ENCODE results near the gene LHX2. TPM values are rescaled to one million over a fixed set of nuclear protein-coding genes. Genes with fewer than 3 reads are reported as not detected.

LHX2 gene
- total RNA-seq, 1 experiment from 2014 or later = not detected

DNA sequence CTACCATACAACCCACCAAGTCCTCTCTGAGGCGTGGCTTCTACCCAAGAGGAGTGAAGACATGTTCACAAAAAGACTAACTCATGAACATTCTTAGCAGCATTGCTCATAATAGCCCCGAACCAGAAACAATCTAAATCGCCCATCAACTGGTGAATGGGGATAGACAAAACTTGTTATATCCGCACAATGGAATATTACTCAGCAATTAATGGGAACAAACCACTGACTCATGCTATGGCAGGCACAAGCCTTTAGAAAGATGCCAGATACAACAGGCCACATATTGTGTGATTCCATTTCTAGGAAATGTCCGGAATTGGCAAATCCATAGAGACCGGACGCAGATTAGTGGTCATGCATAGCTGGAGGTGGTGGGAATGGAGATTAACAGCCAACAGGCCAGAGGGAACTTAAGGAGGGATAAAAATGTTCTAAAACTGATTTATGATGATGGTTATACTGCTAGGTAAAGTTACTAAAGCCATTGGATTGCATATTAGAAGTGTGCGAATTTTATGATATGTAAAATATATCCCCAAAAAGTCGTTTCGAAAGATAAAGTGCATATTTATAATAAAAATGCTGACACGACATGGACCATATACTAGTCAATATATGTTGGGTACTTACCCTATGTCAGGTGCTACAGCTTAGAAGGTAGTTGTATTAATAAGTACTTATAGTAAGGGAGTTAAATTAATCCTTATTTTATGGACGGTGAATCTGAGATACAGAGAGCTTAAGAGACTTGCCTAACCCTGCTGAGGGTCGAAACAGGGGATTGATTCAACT is 55.4 kb downstream of the LHX2 start:
- H3K27me3 ChIP-seq (ENCODE audit: low read length) = no peaks in the 10 kb centered on the region
- no peak overlapping the region for H3K27ac ChIP-seq (ENCODE audit: low read length)
- no peak overlapping the region for H3K4me3 ChIP-seq (ENCODE audit: low read length)
- H3K4me2 ChIP-seq (ENCODE audit: low read depth, low read length, poor library complexity, severe bottlenecking) = no peak overlapping the region
- no peaks in the 10 kb centered on the region for H3K9me2 ChIP-seq (replicated peaks; ENCODE audit: insufficient read depth, low read length)
- H3K9ac ChIP-seq (ENCODE audit: low read length) = no peak overlapping the region
- H3K36me3 ChIP-seq (ENCODE audit: insufficient read depth, low read length) = no peaks in the 10 kb centered on the region
- DNase-seq = no peak
- no peaks in the 10 kb centered on the region for H3K4me1 ChIP-seq (ENCODE audit: low read length)
- H4K20me1 ChIP-seq (ENCODE audit: insufficient read depth, low read depth, low read length) = no peaks in the 10 kb centered on the region
- no peaks in the 10 kb centered on the region for H3K79me2 ChIP-seq (ENCODE audit: low read length)
- no peaks in the 10 kb centered on the region for H3K9me3 ChIP-seq (ENCODE audit: low read length)
- H2AFZ ChIP-seq (ENCODE audit: low read length) = no peak overlapping the region

DNA sequence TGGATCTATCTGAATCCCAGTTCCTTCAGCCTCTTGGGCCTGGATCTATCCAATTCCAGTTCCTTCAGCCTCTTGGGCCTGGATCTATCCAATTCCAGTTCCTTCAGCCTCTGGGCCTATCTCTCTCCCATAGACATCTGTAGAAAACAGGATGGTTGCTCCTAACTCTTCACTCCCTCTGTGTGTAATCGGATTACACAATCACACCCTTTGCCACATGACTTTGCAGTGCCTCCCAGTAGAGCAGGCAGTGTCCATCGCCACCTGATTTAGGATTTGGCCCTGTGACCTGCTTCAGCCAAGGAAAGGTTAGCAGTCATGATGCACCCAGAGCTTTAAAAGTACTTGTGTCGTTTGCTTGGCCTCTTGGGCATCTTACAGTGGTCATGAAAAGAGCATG is 56.7 kb downstream of the LHX2 start:
- H3K9me2 ChIP-seq (replicated peaks; ENCODE audit: insufficient read depth, low read length) = no peaks in the 10 kb centered on the region
- no peak overlapping the region for H3K27ac ChIP-seq (ENCODE audit: low read length)
- no peaks in the 10 kb centered on the region for H4K20me1 ChIP-seq (ENCODE audit: insufficient read depth, low read depth, low read length)
- no peaks in the 10 kb centered on the region for H3K27me3 ChIP-seq (ENCODE audit: low read length)
- no peaks in the 10 kb centered on the region for H3K36me3 ChIP-seq (ENCODE audit: insufficient read depth, low read length)
- H3K4me2 ChIP-seq (ENCODE audit: low read depth, low read length, poor library complexity, severe bottlenecking) = no peak overlapping the region
- no peaks in the 10 kb centered on the region for H3K79me2 ChIP-seq (ENCODE audit: low read length)
- H3K9ac ChIP-seq (ENCODE audit: low read length) = no peak overlapping the region
- no peaks in the 10 kb centered on the region for H3K9me3 ChIP-seq (ENCODE audit: low read length)
- H3K4me3 ChIP-seq (ENCODE audit: low read length) = no peak overlapping the region
- no peak overlapping the region for H2AFZ ChIP-seq (ENCODE audit: low read length)
- no peaks in the 10 kb centered on the region for H3K4me1 ChIP-seq (ENCODE audit: low read length)
- DNase-seq = no peak

DNA sequence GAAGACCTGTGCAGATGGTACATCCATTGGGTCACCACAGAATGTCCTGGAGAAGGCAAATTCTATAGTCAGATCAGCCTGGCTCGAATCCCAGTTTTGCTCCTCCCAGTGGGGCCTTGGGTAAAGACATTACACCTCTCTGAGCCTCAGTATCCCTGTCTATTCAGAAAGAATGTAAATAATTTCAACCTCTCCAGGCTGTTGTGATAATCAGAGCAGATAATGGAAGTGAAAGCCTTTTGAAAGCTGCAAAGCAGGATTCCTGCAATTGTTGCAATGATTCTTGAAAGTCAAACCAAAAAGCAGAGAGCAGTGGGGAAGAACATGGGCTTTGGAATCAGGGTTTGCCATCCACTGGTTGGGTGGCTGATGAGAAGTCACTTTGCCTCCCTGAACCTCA is 63.2 kb downstream of the LHX2 start:
- no peak for DNase-seq
- Histone ChIP-seq H3K4me2 (ENCODE audit: low read depth, low read length, poor library complexity, severe bottlenecking) (no peak overlapping the region), H2AFZ (ENCODE audit: low read length) (no peak overlapping the region), H3K27me3 (ENCODE audit: low read length) (no peaks in the 10 kb centered on the region), H3K9me3 (ENCODE audit: low read length) (no peaks in the 10 kb centered on the region), H3K4me3 (ENCODE audit: low read length) (no peak overlapping the region), H3K36me3 (ENCODE audit: insufficient read depth, low read length) (no peaks in the 10 kb centered on the region), H3K79me2 (ENCODE audit: low read length) (no peaks in the 10 kb centered on the region), H3K9me2 (replicated peaks; ENCODE audit: insufficient read depth, low read length) (no peaks in the 10 kb centered on the region), H3K4me1 (ENCODE audit: low read length) (no peaks in the 10 kb centered on the region), H3K9ac (ENCODE audit: low read length) (no peak overlapping the region), H4K20me1 (ENCODE audit: insufficient read depth, low read depth, low read length) (no peaks in the 10 kb centered on the region), H3K27ac (ENCODE audit: low read length) (no peak overlapping the region)

DNA sequence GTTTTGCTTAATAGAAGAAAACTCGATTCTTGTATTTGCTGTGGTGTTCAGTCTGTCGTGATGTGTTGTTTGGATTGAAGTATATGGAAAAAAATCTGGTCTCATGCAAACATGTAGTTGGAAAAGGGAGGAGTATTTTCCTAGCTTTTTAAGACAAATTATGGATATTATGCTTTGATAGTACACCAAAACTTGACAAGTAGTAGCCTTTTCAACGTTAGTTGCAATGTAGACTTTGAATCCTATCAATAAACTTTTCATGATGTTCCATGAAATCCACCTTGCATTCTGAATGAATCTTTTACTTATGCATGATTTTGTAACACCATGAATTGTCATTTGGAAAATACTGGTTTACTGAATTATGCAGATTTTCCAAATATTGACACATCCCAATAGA is 64.2 kb downstream of the LHX2 start:
- H2AFZ ChIP-seq (ENCODE audit: low read length) = no peak overlapping the region
- no peak overlapping the region for H3K9ac ChIP-seq (ENCODE audit: low read length)
- H4K20me1 ChIP-seq (ENCODE audit: insufficient read depth, low read depth, low read length) = no peaks in the 10 kb centered on the region
- H3K4me2 ChIP-seq (ENCODE audit: low read depth, low read length, poor library complexity, severe bottlenecking) = no peak overlapping the region
- DNase-seq = no peak
- no peaks in the 10 kb centered on the region for H3K36me3 ChIP-seq (ENCODE audit: insufficient read depth, low read length)
- H3K9me3 ChIP-seq (ENCODE audit: low read length) = no peaks in the 10 kb centered on the region
- H3K79me2 ChIP-seq (ENCODE audit: low read length) = no peaks in the 10 kb centered on the region
- no peaks in the 10 kb centered on the region for H3K27me3 ChIP-seq (ENCODE audit: low read length)
- H3K4me1 ChIP-seq (ENCODE audit: low read length) = no peaks in the 10 kb centered on the region
- no peak overlapping the region for H3K27ac ChIP-seq (ENCODE audit: low read length)
- no peaks in the 10 kb centered on the region for H3K9me2 ChIP-seq (replicated peaks; ENCODE audit: insufficient read depth, low read length)
- H3K4me3 ChIP-seq (ENCODE audit: low read length) = no peak overlapping the region

DNA sequence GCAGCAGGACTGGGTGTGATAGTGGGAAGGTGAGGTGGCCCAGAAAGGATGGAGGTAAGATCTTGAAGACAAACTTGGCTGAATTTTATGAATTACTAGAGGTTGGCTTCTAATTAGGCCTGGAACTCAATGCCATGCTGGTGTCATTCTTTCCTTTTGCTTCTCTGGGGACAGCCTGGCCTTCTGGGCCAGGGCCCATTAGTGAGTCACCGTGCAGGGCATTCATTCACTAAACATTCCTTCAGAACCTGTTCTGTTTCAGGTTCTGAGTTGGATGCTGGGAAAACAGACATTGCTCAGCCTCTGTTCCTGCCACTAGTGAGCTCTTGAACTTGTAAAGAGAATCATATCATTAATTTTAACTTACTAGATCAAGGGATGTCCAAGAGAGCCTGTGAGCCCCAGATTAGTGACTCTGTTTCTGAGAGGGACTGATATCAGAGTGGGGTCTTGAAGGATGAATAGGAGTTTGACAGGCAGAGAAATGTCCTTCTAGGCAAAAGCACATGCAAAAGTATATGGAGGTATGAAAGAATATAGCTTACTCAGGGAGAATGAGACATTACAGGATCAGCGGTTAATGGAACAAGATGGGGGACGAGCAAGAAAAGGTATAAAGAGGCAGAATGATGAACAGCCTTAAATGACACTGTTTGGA is 66.5 kb downstream of the LHX2 start:
- no peaks in the 10 kb centered on the region for H3K36me3 ChIP-seq (ENCODE audit: insufficient read depth, low read length)
- H3K27ac ChIP-seq (ENCODE audit: low read length) = no peak overlapping the region
- H3K9me3 ChIP-seq (ENCODE audit: low read length) = no peaks in the 10 kb centered on the region
- H3K4me2 ChIP-seq (ENCODE audit: low read depth, low read length, poor library complexity, severe bottlenecking) = no peak overlapping the region
- H3K9me2 ChIP-seq (replicated peaks; ENCODE audit: insufficient read depth, low read length) = no peaks in the 10 kb centered on the region
- H3K9ac ChIP-seq (ENCODE audit: low read length) = no peak overlapping the region
- H3K79me2 ChIP-seq (ENCODE audit: low read length) = no peaks in the 10 kb centered on the region
- no peaks in the 10 kb centered on the region for H4K20me1 ChIP-seq (ENCODE audit: insufficient read depth, low read depth, low read length)
- no peak overlapping the region for H3K4me3 ChIP-seq (ENCODE audit: low read length)
- H2AFZ ChIP-seq (ENCODE audit: low read length) = no peak overlapping the region
- no peaks in the 10 kb centered on the region for H3K4me1 ChIP-seq (ENCODE audit: low read length)
- DNase-seq = no peak
- H3K27me3 ChIP-seq (ENCODE audit: low read length) = no peaks in the 10 kb centered on the region

DNA sequence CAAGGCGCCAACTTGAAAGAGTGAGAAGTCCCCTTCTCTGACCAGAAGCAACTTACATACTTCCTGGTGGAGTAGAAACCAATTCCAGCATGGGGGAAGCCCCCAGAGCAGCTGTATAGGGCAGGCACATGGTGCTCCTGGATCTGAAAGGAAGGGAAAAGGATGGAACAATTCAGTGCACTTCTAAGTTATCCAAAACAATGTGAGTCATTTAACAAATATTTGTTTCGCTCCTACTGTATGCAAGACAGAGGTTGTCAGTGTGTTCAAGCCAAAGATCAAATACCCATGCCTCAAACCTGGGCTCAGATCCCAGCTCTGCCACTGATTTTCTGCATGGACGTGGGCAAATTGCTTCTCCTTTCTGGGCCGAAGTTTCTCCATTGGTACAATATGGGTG is 67.1 kb downstream of the LHX2 start:
- Histone ChIP-seq H3K4me1 (ENCODE audit: low read length) (no peaks in the 10 kb centered on the region), H3K4me2 (ENCODE audit: low read depth, low read length, poor library complexity, severe bottlenecking) (no peak overlapping the region), H3K9me3 (ENCODE audit: low read length) (no peaks in the 10 kb centered on the region), H3K27ac (ENCODE audit: low read length) (no peak overlapping the region), H3K36me3 (ENCODE audit: insufficient read depth, low read length) (no peaks in the 10 kb centered on the region), H3K9me2 (replicated peaks; ENCODE audit: insufficient read depth, low read length) (no peaks in the 10 kb centered on the region), H2AFZ (ENCODE audit: low read length) (no peak overlapping the region), H3K4me3 (ENCODE audit: low read length) (no peak overlapping the region), H4K20me1 (ENCODE audit: insufficient read depth, low read depth, low read length) (no peaks in the 10 kb centered on the region), H3K27me3 (ENCODE audit: low read length) (no peaks in the 10 kb centered on the region), H3K9ac (ENCODE audit: low read length) (no peak overlapping the region), H3K79me2 (ENCODE audit: low read length) (no peaks in the 10 kb centered on the region)
- no peak for DNase-seq

DNA sequence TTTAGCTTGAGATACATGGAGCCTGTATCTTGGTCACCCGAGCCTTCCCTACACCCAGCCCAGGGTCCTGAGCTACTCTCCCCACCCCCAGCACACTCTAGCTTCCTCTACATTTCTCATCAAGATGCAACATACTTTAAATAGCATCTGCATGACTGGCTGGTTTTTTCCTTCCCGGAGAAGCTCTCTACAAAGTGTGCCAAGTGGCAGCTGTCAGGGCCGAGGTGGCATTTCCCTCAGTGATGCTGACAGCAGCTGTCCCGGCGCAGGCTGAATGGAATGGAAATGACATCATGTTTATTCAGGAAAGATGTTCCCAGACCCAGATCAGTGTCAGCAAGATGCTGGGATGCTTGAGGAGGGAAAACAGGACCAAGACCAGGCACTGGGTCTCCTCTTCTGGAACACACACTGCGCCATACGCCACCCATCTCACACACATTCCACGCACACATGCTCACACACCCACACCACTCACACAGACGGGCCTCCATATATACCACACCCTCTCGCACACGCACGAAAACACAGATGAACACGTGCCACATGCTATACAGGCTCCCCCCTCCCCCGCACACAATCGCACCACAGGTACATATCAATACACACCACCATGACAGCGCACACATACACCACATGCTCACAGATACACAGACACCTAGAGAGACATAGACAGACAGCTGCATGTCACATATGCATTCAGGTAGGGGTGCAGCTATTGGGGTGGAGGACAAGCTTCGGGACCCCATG is 67.8 kb downstream of the LHX2 start:
- H3K36me3 ChIP-seq (ENCODE audit: insufficient read depth, low read length) = no peaks in the 10 kb centered on the region
- no peak overlapping the region for H3K9ac ChIP-seq (ENCODE audit: low read length)
- H3K9me3 ChIP-seq (ENCODE audit: low read length) = no peaks in the 10 kb centered on the region
- DNase-seq = no peak
- H3K27ac ChIP-seq (ENCODE audit: low read length) = no peak overlapping the region
- no peaks in the 10 kb centered on the region for H3K4me1 ChIP-seq (ENCODE audit: low read length)
- H2AFZ ChIP-seq (ENCODE audit: low read length) = no peak overlapping the region
- no peaks in the 10 kb centered on the region for H4K20me1 ChIP-seq (ENCODE audit: insufficient read depth, low read depth, low read length)
- no peaks in the 10 kb centered on the region for H3K27me3 ChIP-seq (ENCODE audit: low read length)
- no peak overlapping the region for H3K4me3 ChIP-seq (ENCODE audit: low read length)
- no peaks in the 10 kb centered on the region for H3K79me2 ChIP-seq (ENCODE audit: low read length)
- H3K9me2 ChIP-seq (replicated peaks; ENCODE audit: insufficient read depth, low read length) = no peaks in the 10 kb centered on the region
- H3K4me2 ChIP-seq (ENCODE audit: low read depth, low read length, poor library complexity, severe bottlenecking) = no peak overlapping the region

DNA sequence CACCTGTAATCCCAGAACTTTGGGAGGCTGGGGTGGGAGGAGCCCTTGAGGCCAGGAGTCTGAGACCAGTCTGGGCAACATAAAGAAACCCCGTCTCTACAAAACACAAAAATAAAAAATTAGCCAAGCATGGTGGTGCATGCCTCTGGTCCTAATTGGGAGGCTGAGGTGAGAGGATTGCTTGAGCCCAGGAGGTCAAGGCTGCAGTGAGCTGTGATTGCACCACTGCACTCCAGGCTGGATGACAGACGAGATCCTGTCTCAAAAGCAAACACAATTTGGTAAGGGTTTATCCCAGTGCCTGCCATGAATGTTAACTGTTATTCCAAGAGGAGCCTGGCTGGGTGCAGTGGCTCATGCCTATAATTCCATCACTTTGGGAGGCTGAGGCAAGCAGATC is 71.1 kb downstream of the LHX2 start:
- Histone ChIP-seq H3K4me3 (ENCODE audit: low read length) (no peak overlapping the region), H3K27me3 (ENCODE audit: low read length) (0 out of 2 replicates have a peak, but pooled peaks cover 2% of the 10 kb centered on the region), H3K36me3 (ENCODE audit: insufficient read depth, low read length) (no peaks in the 10 kb centered on the region), H3K27ac (ENCODE audit: low read length) (no peak overlapping the region), H3K4me1 (ENCODE audit: low read length) (no peaks in the 10 kb centered on the region), H4K20me1 (ENCODE audit: insufficient read depth, low read depth, low read length) (no peaks in the 10 kb centered on the region), H3K79me2 (ENCODE audit: low read length) (no peaks in the 10 kb centered on the region), H3K9me3 (ENCODE audit: low read length) (no peaks in the 10 kb centered on the region), H3K4me2 (ENCODE audit: low read depth, low read length, poor library complexity, severe bottlenecking) (no peak overlapping the region), H3K9me2 (replicated peaks; ENCODE audit: insufficient read depth, low read length) (no peaks in the 10 kb centered on the region), H3K9ac (ENCODE audit: low read length) (no peak overlapping the region), H2AFZ (ENCODE audit: low read length) (no peak overlapping the region)
- DNase-seq = no peak
